SK-N-SH (cell line): ENCODE measurements around the gene TOMM70.

Experiments used
- EP300 ChIP-seq, 2 experiments: IDR thresholded peaks; 2 replicates each; pipeline versions ENCODE4 v1.4.0 to v1.6.1; 2012; ENCODE audit warnings: borderline replicate concordance in 1 of 2, low read depth in 1 of 2, low read length in 1 of 2
- MEF2A ChIP-seq: IDR thresholded peaks from 2 replicates; pipeline ENCODE4 v1.4.0; 2012; ENCODE audit warnings: low read depth, borderline replicate concordance
- TF ChIP-seq, protein P1 (sequence below): fragments of 200-600 bp; sonication (generic); IDR thresholded peaks from 2 replicates; pipeline ENCODE4 v1.6.1; 2017; ENCODE audit warnings: antibody characterized with exemption, mild to moderate bottlenecking, moderate library complexity

DNA sequence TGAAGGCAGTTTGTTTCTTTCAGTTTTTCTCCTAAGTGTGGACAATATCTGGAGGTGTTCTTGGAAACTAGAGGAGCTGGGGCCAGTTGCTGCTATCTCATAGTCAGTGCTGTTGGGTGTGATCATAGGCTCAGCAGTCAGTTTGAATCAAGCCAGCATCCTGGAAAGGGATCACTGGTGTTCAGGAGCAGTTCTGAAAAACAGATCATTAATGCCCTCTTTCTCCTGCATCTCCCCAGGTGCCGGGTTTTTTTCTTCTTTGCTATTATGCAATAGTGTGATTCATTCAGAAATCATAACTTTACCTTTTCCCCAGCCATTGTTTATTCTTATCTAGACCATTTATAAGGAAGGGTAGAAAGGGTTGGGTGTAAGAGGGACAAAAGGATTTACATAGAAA is 24.4 kb upstream of the TOMM70 start:
- TF ChIP-seq, protein P1, sequence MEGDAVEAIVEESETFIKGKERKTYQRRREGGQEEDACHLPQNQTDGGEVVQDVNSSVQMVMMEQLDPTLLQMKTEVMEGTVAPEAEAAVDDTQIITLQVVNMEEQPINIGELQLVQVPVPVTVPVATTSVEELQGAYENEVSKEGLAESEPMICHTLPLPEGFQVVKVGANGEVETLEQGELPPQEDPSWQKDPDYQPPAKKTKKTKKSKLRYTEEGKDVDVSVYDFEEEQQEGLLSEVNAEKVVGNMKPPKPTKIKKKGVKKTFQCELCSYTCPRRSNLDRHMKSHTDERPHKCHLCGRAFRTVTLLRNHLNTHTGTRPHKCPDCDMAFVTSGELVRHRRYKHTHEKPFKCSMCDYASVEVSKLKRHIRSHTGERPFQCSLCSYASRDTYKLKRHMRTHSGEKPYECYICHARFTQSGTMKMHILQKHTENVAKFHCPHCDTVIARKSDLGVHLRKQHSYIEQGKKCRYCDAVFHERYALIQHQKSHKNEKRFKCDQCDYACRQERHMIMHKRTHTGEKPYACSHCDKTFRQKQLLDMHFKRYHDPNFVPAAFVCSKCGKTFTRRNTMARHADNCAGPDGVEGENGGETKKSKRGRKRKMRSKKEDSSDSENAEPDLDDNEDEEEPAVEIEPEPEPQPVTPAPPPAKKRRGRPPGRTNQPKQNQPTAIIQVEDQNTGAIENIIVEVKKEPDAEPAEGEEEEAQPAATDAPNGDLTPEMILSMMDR = no peak
- TF ChIP-seq EP300 (IDR thresholded peaks at IDR 0.05; ENCODE audit: borderline replicate concordance in 1 of 2, low read depth in 1 of 2, low read length in 1 of 2) = no peak
- TF ChIP-seq MEF2A = no peak
